AG09319 (cell line): ENCODE measurements around the gene REV1.

Experiments
- DNase-seq: peaks from one replicate; pipeline ENCODE4 v3.0.0-alpha.2; 2010; ENCODE audit warnings: low read depth; ENCODE audit errors: extremely low read depth
- CTCF ChIP-seq: IDR thresholded peaks from 2 replicates; pipeline ENCODE4 v1.5.1; 2011; ENCODE audit warnings: low read depth, mild to moderate bottlenecking, inconsistent platforms, low read length, moderate library complexity

Gene REV1

GRCh38 chr2:99354070-99354469, 135.7 kb downstream of the REV1 start:
- TF ChIP-seq CTCF = no peak
- DNase-seq = no peak
